ENCODE results near the gene PPFIA2. TPM values are rescaled to one million over a fixed set of nuclear protein-coding genes. Genes with fewer than 3 reads are reported as not detected.

PPFIA2 gene
- total RNA-seq, 1 experiment from 2014 or later: not detected

- no peaks in the 10 kb centered on the region for H4K20me1 ChIP-seq (ENCODE audit: low read length)
- POLR2A ChIA-PET (ENCODE audit: unreplicated experiment): no interaction called here
- H3F3A ChIP-seq (ENCODE audit: low read length, unreplicated experiment): no peaks in the 10 kb centered on the region
- H3K27ac ChIP-seq (ENCODE audit: low read length): no peak overlapping the region
- H3K9me3 ChIP-seq (ENCODE audit: low read length): no peaks in the 10 kb centered on the region
- H3K4me3 ChIP-seq (ENCODE audit: low read length): no peak overlapping the region
- TF ChIP-seq EZH2 (IDR thresholded peaks at IDR 0.05; ENCODE audit: low read length, unreplicated experiment) (no peak), EZH2phosphoT487 (IDR thresholded peaks at IDR 0.05; ENCODE audit: borderline replicate concordance, low read length) (no peak)
- TF ChIP-seq, protein P1, sequence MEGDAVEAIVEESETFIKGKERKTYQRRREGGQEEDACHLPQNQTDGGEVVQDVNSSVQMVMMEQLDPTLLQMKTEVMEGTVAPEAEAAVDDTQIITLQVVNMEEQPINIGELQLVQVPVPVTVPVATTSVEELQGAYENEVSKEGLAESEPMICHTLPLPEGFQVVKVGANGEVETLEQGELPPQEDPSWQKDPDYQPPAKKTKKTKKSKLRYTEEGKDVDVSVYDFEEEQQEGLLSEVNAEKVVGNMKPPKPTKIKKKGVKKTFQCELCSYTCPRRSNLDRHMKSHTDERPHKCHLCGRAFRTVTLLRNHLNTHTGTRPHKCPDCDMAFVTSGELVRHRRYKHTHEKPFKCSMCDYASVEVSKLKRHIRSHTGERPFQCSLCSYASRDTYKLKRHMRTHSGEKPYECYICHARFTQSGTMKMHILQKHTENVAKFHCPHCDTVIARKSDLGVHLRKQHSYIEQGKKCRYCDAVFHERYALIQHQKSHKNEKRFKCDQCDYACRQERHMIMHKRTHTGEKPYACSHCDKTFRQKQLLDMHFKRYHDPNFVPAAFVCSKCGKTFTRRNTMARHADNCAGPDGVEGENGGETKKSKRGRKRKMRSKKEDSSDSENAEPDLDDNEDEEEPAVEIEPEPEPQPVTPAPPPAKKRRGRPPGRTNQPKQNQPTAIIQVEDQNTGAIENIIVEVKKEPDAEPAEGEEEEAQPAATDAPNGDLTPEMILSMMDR (conservative IDR thresholded peaks at IDR 0.05; ENCODE audit: low read depth, low read length): no peak
- H3K9ac ChIP-seq (ENCODE audit: low read length): no peak overlapping the region
- no peaks in the 10 kb centered on the region for H3K36me3 ChIP-seq (ENCODE audit: low read depth, low read length)
- intact Hi-C loops (cut with micrococcal nuclease): no loop called here
- H3K9me2 ChIP-seq (replicated peaks; ENCODE audit: low read length): no peaks in the 10 kb centered on the region
- CTCF ChIA-PET: no interaction called here
- BruUV-seq (replicated peaks): no TSS peak
- no peak overlapping the region for H2AFZ ChIP-seq (ENCODE audit: low read length)
- DNase-seq (no peak), ATAC-seq (no peak)
- no peaks in the 10 kb centered on the region for H3K79me2 ChIP-seq (ENCODE audit: low read length)
- H3K4me1 ChIP-seq (ENCODE audit: insufficient read depth, low read length): no peaks in the 10 kb centered on the region
- no peak overlapping the region for H3K4me2 ChIP-seq (ENCODE audit: low read length)
- no peaks in the 10 kb centered on the region; the same call in 1 of the 2 replicates for H3K27me3 ChIP-seq (ENCODE audit: low read length)
Observed at GRCh38 chr12:81798294-81798693, 39.1 kb upstream of the PPFIA2 start.

- no peaks in the 10 kb centered on the region for H4K20me1 ChIP-seq (ENCODE audit: low read length)
- H3K9ac ChIP-seq (ENCODE audit: low read length): no peak overlapping the region
- no peaks in the 10 kb centered on the region for H3K4me1 ChIP-seq (ENCODE audit: insufficient read depth, low read length)
- no peaks in the 10 kb centered on the region for H3K79me2 ChIP-seq (ENCODE audit: low read length)
- ChIA-PET POLR2A (ENCODE audit: unreplicated experiment) (no interaction called here), CTCF (no interaction called here)
- H3K27me3 ChIP-seq (ENCODE audit: low read length): no peaks in the 10 kb centered on the region; the same call in 1 of the 2 replicates
- DNase-seq (peak; percentile 36), ATAC-seq (peak; percentile 33; the same call in 1 of the 2 replicates)
- no peak overlapping the region for H3K4me2 ChIP-seq (ENCODE audit: low read length)
- H2AFZ ChIP-seq (ENCODE audit: low read length): no peak overlapping the region
- TF ChIP-seq, protein P1 (conservative IDR thresholded peaks at IDR 0.05; ENCODE audit: low read depth, low read length): peak; percentile 58
- TF ChIP-seq EZH2phosphoT487 (IDR thresholded peaks at IDR 0.05; ENCODE audit: borderline replicate concordance, low read length): no peak
- no peaks in the 10 kb centered on the region for H3K9me2 ChIP-seq (replicated peaks; ENCODE audit: low read length)
- no peak overlapping the region for H3K4me3 ChIP-seq (ENCODE audit: low read length)
- intact Hi-C loops (cut with micrococcal nuclease): loop anchor here (2.0 kb wide), 1 partner anchor 152 kb away; no protein-coding TSS in a partner anchor
- no peaks in the 10 kb centered on the region for H3K9me3 ChIP-seq (ENCODE audit: low read length)
- no peaks in the 10 kb centered on the region for H3K36me3 ChIP-seq (ENCODE audit: low read depth, low read length)
- BruUV-seq (replicated peaks): no TSS peak
- H3K27ac ChIP-seq (ENCODE audit: low read length): no peak overlapping the region
- no peaks in the 10 kb centered on the region for H3F3A ChIP-seq (ENCODE audit: low read length, unreplicated experiment)
Observed at GRCh38 chr12:81797100-81797499, 38.0 kb upstream of the PPFIA2 start.

DNA sequence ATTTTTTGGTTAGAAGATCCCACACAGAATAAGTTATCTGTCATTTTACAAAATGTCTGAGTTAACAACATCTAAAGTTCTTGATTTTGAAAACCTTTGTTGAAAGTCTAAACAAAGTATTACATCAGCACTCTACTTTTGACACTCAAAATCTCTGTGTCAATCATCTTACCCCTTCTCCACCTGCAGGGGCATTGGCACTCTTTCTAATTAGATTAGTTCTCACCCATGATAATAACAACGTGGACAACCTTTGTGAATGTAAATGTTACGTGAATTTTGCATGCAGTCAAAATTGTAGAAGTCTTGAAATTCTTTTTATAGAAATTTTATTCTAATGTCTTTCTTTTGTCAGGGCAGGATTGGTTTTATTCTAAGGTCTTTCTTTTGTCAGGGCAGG lies 33.5 kb upstream of the PPFIA2 start:
- H3K36me3 ChIP-seq (ENCODE audit: low read depth, low read length): no peaks in the 10 kb centered on the region
- no TSS peak for BruUV-seq (replicated peaks)
- H3K4me2 ChIP-seq (ENCODE audit: low read length): no peak overlapping the region
- ChIA-PET POLR2A (ENCODE audit: unreplicated experiment) (no interaction called here), CTCF (no interaction called here)
- H3K4me1 ChIP-seq (ENCODE audit: insufficient read depth, low read length): no peaks in the 10 kb centered on the region
- H3K27me3 ChIP-seq (ENCODE audit: low read length): no peaks in the 10 kb centered on the region
- H2AFZ ChIP-seq (ENCODE audit: low read length): no peak overlapping the region
- no peaks in the 10 kb centered on the region for H3F3A ChIP-seq (ENCODE audit: low read length, unreplicated experiment)
- no peaks in the 10 kb centered on the region for H3K79me2 ChIP-seq (ENCODE audit: low read length)
- H3K9me3 ChIP-seq (ENCODE audit: low read length): no peaks in the 10 kb centered on the region
- H3K9me2 ChIP-seq (replicated peaks; ENCODE audit: low read length): no peaks in the 10 kb centered on the region
- ATAC-seq (no peak), DNase-seq (no peak)
- H3K9ac ChIP-seq (ENCODE audit: low read length): no peak overlapping the region
- TF ChIP-seq, protein P1 (conservative IDR thresholded peaks at IDR 0.05; ENCODE audit: low read depth, low read length): no peak
- TF ChIP-seq EZH2 (IDR thresholded peaks at IDR 0.05; ENCODE audit: low read length, unreplicated experiment): no peak
- TF ChIP-seq EZH2phosphoT487 (IDR thresholded peaks at IDR 0.05; ENCODE audit: borderline replicate concordance, low read length): no peak
- no peak overlapping the region for H3K27ac ChIP-seq (ENCODE audit: low read length)
- intact Hi-C loops (cut with micrococcal nuclease): no loop called here
- H3K4me3 ChIP-seq (ENCODE audit: low read length): no peak overlapping the region
- H4K20me1 ChIP-seq (ENCODE audit: low read length): no peaks in the 10 kb centered on the region

All from PC-3 (cell line).